Brain microvascular endothelial cell (primary cell): Measurements from ENCODE around the gene AGO4.
"Not testable (repeated sequence)": the region's sequence is repeated elsewhere in the genome, so short reads cannot be mapped to it uniquely, and the experiment has no call there.

Source experiments
- DNase-seq: peaks from one replicate; pipeline ENCODE4 v3.0.0-alpha.2; 2020
- H3K27ac ChIP-seq: fragments of 250-450 bp; sonication (Bioruptor Pico); 2 replicates; pipeline ENCODE4 v1.5.1; 2020; ENCODE audit warnings: mild to moderate bottlenecking, moderate library complexity
- H3K27me3 ChIP-seq: fragments of 250-450 bp; sonication (Bioruptor Pico); replicated peaks from 2 replicates; pipeline ENCODE4 v1.5.1; 2020; ENCODE audit warnings: mild to moderate bottlenecking
- H3K36me3 ChIP-seq: fragments of 250-450 bp; sonication (Bioruptor Pico); replicated peaks from 2 replicates; pipeline ENCODE4 v1.5.1; 2020; ENCODE audit warnings: mild to moderate bottlenecking
- H3K4me3 ChIP-seq: 2 replicates; pipeline ENCODE4 v1.5.1; 2011; ENCODE audit warnings: low read depth, mild to moderate bottlenecking, control low read depth, low read length, moderate library complexity
- in situ Hi-C: cut with HindIII; loops from 2 replicates; pipeline ENCODE4 v1.10.0; 2017; ENCODE audit warnings: low sequenced_read_pairs, low pct_ligation_motif_present
- TF ChIP-seq, protein P1 (sequence below): IDR thresholded peaks from 2 replicates; pipeline ENCODE4 v1.5.1; 2011; ENCODE audit warnings: low read depth, mild to moderate bottlenecking, moderate library complexity, low read length, control low read depth, inconsistent platforms; ENCODE audit errors: missing control alignments

AGO4 gene

GRCh38 chr1:35885961-35886558 is 78.2 kb downstream of the AGO4 start:
- TF ChIP-seq, protein P1, sequence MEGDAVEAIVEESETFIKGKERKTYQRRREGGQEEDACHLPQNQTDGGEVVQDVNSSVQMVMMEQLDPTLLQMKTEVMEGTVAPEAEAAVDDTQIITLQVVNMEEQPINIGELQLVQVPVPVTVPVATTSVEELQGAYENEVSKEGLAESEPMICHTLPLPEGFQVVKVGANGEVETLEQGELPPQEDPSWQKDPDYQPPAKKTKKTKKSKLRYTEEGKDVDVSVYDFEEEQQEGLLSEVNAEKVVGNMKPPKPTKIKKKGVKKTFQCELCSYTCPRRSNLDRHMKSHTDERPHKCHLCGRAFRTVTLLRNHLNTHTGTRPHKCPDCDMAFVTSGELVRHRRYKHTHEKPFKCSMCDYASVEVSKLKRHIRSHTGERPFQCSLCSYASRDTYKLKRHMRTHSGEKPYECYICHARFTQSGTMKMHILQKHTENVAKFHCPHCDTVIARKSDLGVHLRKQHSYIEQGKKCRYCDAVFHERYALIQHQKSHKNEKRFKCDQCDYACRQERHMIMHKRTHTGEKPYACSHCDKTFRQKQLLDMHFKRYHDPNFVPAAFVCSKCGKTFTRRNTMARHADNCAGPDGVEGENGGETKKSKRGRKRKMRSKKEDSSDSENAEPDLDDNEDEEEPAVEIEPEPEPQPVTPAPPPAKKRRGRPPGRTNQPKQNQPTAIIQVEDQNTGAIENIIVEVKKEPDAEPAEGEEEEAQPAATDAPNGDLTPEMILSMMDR: no peak
- no peak overlapping the region for H3K27ac ChIP-seq
- no peak overlapping the region for H3K4me3 ChIP-seq
- DNase-seq: no peak
- H3K27me3 ChIP-seq: no peaks in the 10 kb centered on the region
- no peaks in the 10 kb centered on the region for H3K36me3 ChIP-seq
- in situ Hi-C loops: no loop called here

- DNase-seq: no peak
- TF ChIP-seq, protein P1: no peak
These were observed 79.0 kb downstream of the AGO4 start for GRCh38 chr1:35886577-35887431.

GRCh38 chr1:35887508-35887907 is 79.7 kb downstream of the AGO4 start:
- in situ Hi-C loops: no loop called here
- H3K36me3 ChIP-seq: no peaks in the 10 kb centered on the region
- TF ChIP-seq, protein P1: no peak
- H3K27me3 ChIP-seq: no peaks in the 10 kb centered on the region
- DNase-seq: no peak
- no peak overlapping the region for H3K27ac ChIP-seq
- no peak overlapping the region for H3K4me3 ChIP-seq

More at GRCh38 chr1:35886577-35887431, 79.0 kb downstream of the AGO4 start:
- H3K36me3 ChIP-seq: no peaks in the 10 kb centered on the region
- no peak overlapping the region for H3K4me3 ChIP-seq
- in situ Hi-C loops: no loop called here
- no peak overlapping the region for H3K27ac ChIP-seq
- H3K27me3 ChIP-seq: no peaks in the 10 kb centered on the region

GRCh38 chr1:35888255-35888654 is 80.4 kb downstream of the AGO4 start:
- Histone ChIP-seq H3K27me3 (no peaks in the 10 kb centered on the region), H3K36me3 (no peaks in the 10 kb centered on the region), H3K27ac (no peak overlapping the region), H3K4me3 (no peak overlapping the region)
- in situ Hi-C loops: no loop called here
- TF ChIP-seq, protein P1: no peak
- DNase-seq: no peak

- DNase-seq, H3K27me3 ChIP-seq, in situ Hi-C loops, H3K27ac ChIP-seq, H3K4me3 ChIP-seq, H3K36me3 ChIP-seq: not testable (repeated sequence)
These were observed 81.2 kb downstream of the AGO4 start for GRCh38 chr1:35888981-35889380.

- no peak overlapping the region for H3K27ac ChIP-seq
- TF ChIP-seq, protein P1: no peak
- H3K4me3 ChIP-seq: no peak overlapping the region
- in situ Hi-C loops: no loop called here
- DNase-seq: no peak
- H3K27me3 ChIP-seq: no peaks in the 10 kb centered on the region
- peaks cover 12% of the 10 kb centered on the region for H3K36me3 ChIP-seq
These were observed 85.4 kb downstream of the AGO4 start for GRCh38 chr1:35893051-35893879.
